HepG2 (cell line): ENCODE measurements around the gene LSM5. TPM values are rescaled to one million over a fixed set of nuclear protein-coding genes. Genes with fewer than 3 reads are reported as not detected.

Experiments used
- HMGXB4 ChIP-seq, 2 experiments: sonication (generic) in 1 of 2; formaldehyde crosslinking in 1 of 2; IDR thresholded peaks; 2 replicates each; pipeline versions ENCODE4 v1.4.0 to v1.6.1; 2018 to 2020; ENCODE audit warnings: missing genetic modification reagents in 2 of 2, borderline replicate concordance in 1 of 2, low read depth in 1 of 2, mild to moderate bottlenecking in 1 of 2, missing biosample characterization in 1 of 2
- HOXA9 ChIP-seq: sonication (generic); formaldehyde crosslinking; IDR thresholded peaks from 2 replicates; pipeline ENCODE4 v1.8.1; 2022; ENCODE audit warnings: missing genetic modification reagents, mild to moderate bottlenecking, moderate library complexity, borderline replicate concordance
- KDM1A ChIP-seq: IDR thresholded peaks from 2 replicates; pipeline ENCODE4 v1.6.1; 2016; ENCODE audit warnings: missing compliant biosample characterization
- KLF16 ChIP-seq, 2 experiments: sonication (generic) in 1 of 2; formaldehyde crosslinking in 1 of 2; IDR thresholded peaks; 2 replicates each; pipeline versions ENCODE4 v1.6.1 to v1.8.0; 2016 to 2023; ENCODE audit warnings: missing genetic modification reagents in 2 of 2, missing compliant biosample characterization in 1 of 2
- KLF9 ChIP-seq: IDR thresholded peaks from 2 replicates; pipeline ENCODE4 v1.6.1; 2016; ENCODE audit warnings: low read depth
- MED8 ChIP-seq: sonication (generic); formaldehyde crosslinking; IDR thresholded peaks from 2 replicates; pipeline ENCODE4 v1.8.1; 2023; ENCODE audit warnings: mild to moderate bottlenecking, missing genetic modification reagents; ENCODE audit not compliant: insufficient replicate concordance
- MLXIP ChIP-seq: sonication (generic); formaldehyde crosslinking; IDR thresholded peaks from 2 replicates; pipeline ENCODE4 v1.9.0; 2021; ENCODE audit warnings: missing genetic modification reagents, borderline replicate concordance
- ONECUT2 ChIP-seq: sonication (generic); formaldehyde crosslinking; IDR thresholded peaks from 2 replicates; pipeline ENCODE4 v1.4.0; 2020; ENCODE audit warnings: missing genetic modification reagents
- PAWR ChIP-seq: sonication (generic); formaldehyde crosslinking; IDR thresholded peaks from 2 replicates; pipeline ENCODE4 v1.4.0; 2020; ENCODE audit warnings: missing genetic modification reagents, mild to moderate bottlenecking, borderline replicate concordance
- POLR2AphosphoS5 ChIP-seq: IDR thresholded peaks from 2 replicates; pipeline ENCODE4 v1.6.1; 2012; ENCODE audit warnings: low read depth, low read length
- POLR2G ChIP-seq: fragments of 200-400 bp; formaldehyde crosslinking; IDR thresholded peaks from 2 replicates; pipeline ENCODE4 v1.6.1; 2018; ENCODE audit warnings: mild to moderate bottlenecking, low read depth, low read length, moderate library complexity
- RBM22 ChIP-seq: fragments of 200-400 bp; formaldehyde crosslinking; optimal IDR thresholded peaks from 2 replicates; pipeline ENCODE3; 2017; ENCODE audit warnings: mild to moderate bottlenecking, low read length, moderate library complexity
- SIX4 ChIP-seq: sonication (generic); formaldehyde crosslinking; IDR thresholded peaks from 2 replicates; pipeline ENCODE4 v1.4.0; 2020; ENCODE audit warnings: missing genetic modification reagents
- SNAI1 ChIP-seq: sonication (generic); formaldehyde crosslinking; IDR thresholded peaks from 2 replicates; pipeline ENCODE4 v1.5.0; 2020; ENCODE audit warnings: mild to moderate bottlenecking, missing genetic modification reagents, borderline replicate concordance
- ZNF274 ChIP-seq: sonication (generic); formaldehyde crosslinking; IDR thresholded peaks from 2 replicates; pipeline ENCODE4 v1.5.1; 2020; ENCODE audit warnings: mild to moderate bottlenecking, missing genetic modification reagents
- ZNF276 ChIP-seq: sonication (generic); formaldehyde crosslinking; IDR thresholded peaks from 2 replicates; pipeline ENCODE4 v1.4.0; 2020; ENCODE audit warnings: mild to moderate bottlenecking, low read depth, missing genetic modification reagents
- ZNF329 ChIP-seq: sonication (generic); formaldehyde crosslinking; IDR thresholded peaks from 2 replicates; pipeline ENCODE4 v1.9.0; 2021; ENCODE audit warnings: low read depth, mild to moderate bottlenecking, missing genetic modification reagents
- ZNF674 ChIP-seq: sonication (generic); formaldehyde crosslinking; IDR thresholded peaks from 2 replicates; pipeline ENCODE4 v1.5.0; 2020; ENCODE audit warnings: low read depth, mild to moderate bottlenecking, missing genetic modification reagents
- ZNF780A ChIP-seq: sonication (generic); formaldehyde crosslinking; IDR thresholded peaks from 2 replicates; pipeline ENCODE4 v1.8.0; 2022; ENCODE audit warnings: mild to moderate bottlenecking, missing genetic modification reagents, moderate library complexity
- ZUFSP ChIP-seq: sonication (generic); formaldehyde crosslinking; IDR thresholded peaks from 2 replicates; pipeline ENCODE4 v1.9.0; 2021; ENCODE audit warnings: missing genetic modification reagents, mild to moderate bottlenecking, borderline replicate concordance
- polyA plus RNA-seq, 8 experiments: library from polyadenylated mRNA; depleted of rRNA in 3 of 8; stranded (reverse) in 7 of 8; unstranded in 1 of 8; fragments of >200 nt; fragmentation: Illumina TruSeq in 4 of 8; extraction: Trizol in 4 of 8; gene quantifications; 2 replicates each; pipeline versions ENCODE4 v1.2.1 to v1.2.3, GENCODE V29; 2011 to 2016; ENCODE audit warnings: low read depth in 4 of 8, missing spikeins in 1 of 8, mixed read lengths in 1 of 8; ENCODE audit not compliant: insufficient read depth in 1 of 8
- total RNA-seq, 5 experiments: library from RNA; depleted of rRNA; stranded (reverse); fragments of >200 nt; fragmentation: Illumina TruSeq; extraction: Trizol; gene quantifications; 2 replicates each; pipeline ENCODE4 v1.2.3, GENCODE V29; 2016; ENCODE audit warnings: low read depth in 1 of 5

Gene LSM5
- total and polyA plus RNA-seq, 2 of the 13 experiments (the other 11 are each of a cell fraction or from before 2014, with no cell fraction given), result 30.3 to 183 TPM

- TF ChIP-seq ZNF276 (CRISPR knock-in tag), result no peak
- TF ChIP-seq ZNF329 (CRISPR knock-in tag), result no peak
- TF ChIP-seq ZUFSP (CRISPR knock-in tag), result no peak
- TF ChIP-seq ZNF274 (CRISPR knock-in tag), result peak; percentile 90
- peak; percentile 61 for TF ChIP-seq POLR2AphosphoS5
- peak; percentile 95 for TF ChIP-seq POLR2G
- TF ChIP-seq ZNF780A (CRISPR knock-in tag), result no peak
- peak; percentile 81; the same call in 1 of the 2 replicates for TF ChIP-seq SIX4 (CRISPR knock-in tag)
- no peak for TF ChIP-seq ZNF674 (CRISPR knock-in tag)
- TF ChIP-seq MLXIP (CRISPR knock-in tag), result no peak
- no peak for TF ChIP-seq SNAI1
- TF ChIP-seq KLF16 (CRISPR knock-in tag; IDR thresholded peaks at IDR 0.05), result peak in 1 of 2 experiments; percentile 86; a peak in 2 of 4 replicates
- TF ChIP-seq KDM1A (CRISPR knock-in tag), result no peak
- TF ChIP-seq HOXA9 (CRISPR knock-in tag), result no peak
- TF ChIP-seq ONECUT2 (CRISPR knock-in tag), result no peak
- TF ChIP-seq HMGXB4 (CRISPR knock-in tag; IDR thresholded peaks at IDR 0.05; ENCODE audit: borderline replicate concordance in 1 of 2, low read depth in 1 of 2), result peak; percentile 54 to 87
- TF ChIP-seq MED8 (CRISPR knock-in tag), result no peak
- TF ChIP-seq RBM22, result no peak
- TF ChIP-seq PAWR (CRISPR knock-in tag), result no peak
- no peak; the same call in 1 of the 2 replicates for TF ChIP-seq KLF9
These were observed 5.3 kb upstream of the LSM5 start, which contains the start of gene AVL9 (continued) for GRCh38 chr7:32495298-32496051.
